ENCODE results near the gene OTOA.
"Not testable (repeated sequence)": the region's sequence is repeated elsewhere in the genome, so short reads cannot be mapped to it uniquely, and the experiment has no call there.

The OTOA gene

GRCh38 chr16:21663889-21664647 lies at the start of gene OTOA:
TSS of gene OTOA (plus strand) at chr16:21663968. CDS start at chr16:21678515, 14,547 bp downstream.
- peak; percentile 13 for DNase-seq

GRCh38 chr16:21614896-21615295 lies 48.9 kb upstream of the OTOA start:
- no peak for DNase-seq

GRCh38 chr16:21617607-21618006 lies 46.2 kb upstream of the OTOA start:
- DNase-seq, result no peak

GRCh38 chr16:21618281-21618680 lies 45.5 kb upstream of the OTOA start:
- DNase-seq, result no peak

- no peak for DNase-seq
These were observed 43.9 kb upstream of the OTOA start for GRCh38 chr16:21619765-21620425.

GRCh38 chr16:21620592-21620991 lies 43.2 kb upstream of the OTOA start:
- no peak for DNase-seq

GRCh38 chr16:21622545-21622944 lies 41.2 kb upstream of the OTOA start:
- no peak for DNase-seq

GRCh38 chr16:21625026-21625425 lies 38.7 kb upstream of the OTOA start:
- no peak for DNase-seq

GRCh38 chr16:21626659-21627277 lies 37.0 kb upstream of the OTOA start:
- DNase-seq, result no peak

- DNase-seq, result no peak
These were observed 35.5 kb upstream of the OTOA start for GRCh38 chr16:21628121-21628726.

- no peak for DNase-seq
These were observed 35.0 kb upstream of the OTOA start for GRCh38 chr16:21628772-21629171.

GRCh38 chr16:21629616-21630539 lies 33.9 kb upstream of the OTOA start:
- DNase-seq, result not testable (repeated sequence)

- DNase-seq, result not testable (repeated sequence)
These were observed 32.9 kb upstream of the OTOA start for GRCh38 chr16:21630866-21631265.

GRCh38 chr16:21631376-21631775 lies 32.4 kb upstream of the OTOA start:
- DNase-seq, result not testable (repeated sequence)

GRCh38 chr16:21631951-21632575 lies 31.7 kb upstream of the OTOA start:
- not testable (repeated sequence) for DNase-seq

- DNase-seq, result no peak
These were observed 29.6 kb upstream of the OTOA start for GRCh38 chr16:21634216-21634615.

GRCh38 chr16:21635694-21636093 lies 28.1 kb upstream of the OTOA start:
- DNase-seq, result not testable (repeated sequence)

GRCh38 chr16:21637032-21637968 lies 26.5 kb upstream of the OTOA start:
- DNase-seq, result no peak

- no peak for DNase-seq
These were observed 25.2 kb upstream of the OTOA start for GRCh38 chr16:21638573-21638975.

GRCh38 chr16:21639493-21639892 lies 24.3 kb upstream of the OTOA start:
- no peak for DNase-seq

- no peak for DNase-seq
These were observed 21.9 kb upstream of the OTOA start for GRCh38 chr16:21641916-21642315.

All from NCI-H345 (cell line).